HL-60 (cell line): ENCODE results near the gene TLCD2.

Experiments used
- CTCF ChIP-seq: IDR thresholded peaks from one replicate; pipeline ENCODE4 v1.5.1; 2011; ENCODE audit warnings: low read length, control low read depth, inconsistent platforms; ENCODE audit not compliant: insufficient read depth
- GABPA ChIP-seq: IDR thresholded peaks from 2 replicates; pipeline ENCODE4 v1.6.1; 2012; ENCODE audit warnings: low read depth
- POLR2AphosphoS5 ChIP-seq: IDR thresholded peaks from 2 replicates; pipeline ENCODE4 v1.6.1; 2012; ENCODE audit warnings: low read depth
- REST ChIP-seq: IDR thresholded peaks from 2 replicates; pipeline ENCODE4 v1.6.1; 2012; ENCODE audit warnings: low read depth; ENCODE audit not compliant: insufficient replicate concordance
- SPI1 ChIP-seq: IDR thresholded peaks from 2 replicates; pipeline ENCODE4 v1.6.1; 2012; ENCODE audit warnings: low read depth, mild to moderate bottlenecking, borderline replicate concordance

- no peak for TF ChIP-seq CTCF
- no peak for TF ChIP-seq POLR2AphosphoS5
- no peak for TF ChIP-seq GABPA
- TF ChIP-seq REST = no peak
- TF ChIP-seq SPI1 = no peak
These were observed 803 bp upstream of the TLCD2 start for GRCh38 chr17:1710807-1711553.
